Large intestine (tissue), 1 donor: ENCODE data around the gene BMF. TPM values are rescaled to one million over a fixed set of nuclear protein-coding genes. Genes with fewer than 3 reads are reported as not detected.

Experiments
- polyA plus RNA-seq: library from polyadenylated mRNA; unstranded; fragments of 120-200 nt; gene quantifications from one replicate; pipeline ENCODE4 v1.2.1, GENCODE V29; 2013

Gene BMF
- polyA plus RNA-seq, 1 donor: 9.2 TPM

Other genes with a start within 250 kb of the BMF start
- 9.4 TPM for gene GPR176, start 188.6 kb downstream of the BMF start, polyA plus RNA-seq
- gene EIF2AK4, start 174.8 kb downstream of the BMF start, polyA plus RNA-seq: 30.6 TPM
- 291 TPM for gene SRP14, start 69.7 kb downstream of the BMF start, polyA plus RNA-seq
- gene BUB1B, start 52.2 kb upstream of the BMF start, polyA plus RNA-seq: 12.8 TPM
- 14.8 TPM for gene PAK6, start 130.2 kb upstream of the BMF start, polyA plus RNA-seq
- 0.16 TPM for gene ANKRD63, start 174.2 kb upstream of the BMF start, polyA plus RNA-seq
- 11.7 TPM for gene PLCB2, start 199.1 kb upstream of the BMF start, polyA plus RNA-seq
- 14.6 TPM for gene INAFM2, start 214.8 kb upstream of the BMF start, polyA plus RNA-seq
- gene CCDC9B, start 232.1 kb upstream of the BMF start, polyA plus RNA-seq: 7.2 TPM
- 892 TPM for gene PHGR1, start 242.2 kb upstream of the BMF start, polyA plus RNA-seq
- 4.6 TPM for gene DISP2, start 249.3 kb upstream of the BMF start, polyA plus RNA-seq